T1000 (cell line): Measurements from ENCODE around the gene CREB1.

Experiments
- DNase-seq: peaks from one replicate; lab custom pipeline; 2025; ENCODE audit warnings: mixed read lengths; lab: John Stamatoyannopoulos, UW

CREB1 gene

DNA sequence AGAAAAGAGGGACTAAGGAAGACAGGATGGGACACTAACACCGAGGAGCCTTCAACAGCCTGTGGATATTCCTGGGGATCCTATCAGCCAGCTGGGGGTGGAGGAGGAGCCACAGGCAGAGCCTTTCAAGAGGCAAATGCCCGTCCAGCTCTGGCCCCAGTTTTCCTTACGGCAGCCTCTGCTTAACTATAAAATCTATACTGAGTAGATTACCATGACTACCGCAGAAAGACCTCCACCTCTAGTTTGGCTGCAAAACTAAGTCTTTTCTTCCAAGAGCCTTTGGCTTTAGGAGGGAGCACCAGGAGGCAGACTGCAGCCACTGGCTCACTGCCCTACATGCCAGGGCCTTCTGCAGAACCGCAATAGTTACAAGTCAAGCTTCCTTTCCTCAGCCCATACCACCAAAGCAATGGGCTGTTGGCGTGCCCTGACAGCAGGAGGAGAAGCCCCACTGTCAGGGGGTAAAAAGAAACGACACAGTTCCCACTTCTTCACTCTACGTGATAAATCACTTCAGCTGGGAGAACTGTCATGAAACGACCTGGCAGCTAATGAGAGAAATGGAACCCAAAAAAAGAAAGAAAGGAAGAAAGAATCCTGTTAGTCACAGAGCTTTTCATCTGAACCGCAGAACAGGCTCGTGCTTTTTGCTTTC, 25.1 kb upstream of the CREB1 start:
- DNase-seq: no peak

DNA sequence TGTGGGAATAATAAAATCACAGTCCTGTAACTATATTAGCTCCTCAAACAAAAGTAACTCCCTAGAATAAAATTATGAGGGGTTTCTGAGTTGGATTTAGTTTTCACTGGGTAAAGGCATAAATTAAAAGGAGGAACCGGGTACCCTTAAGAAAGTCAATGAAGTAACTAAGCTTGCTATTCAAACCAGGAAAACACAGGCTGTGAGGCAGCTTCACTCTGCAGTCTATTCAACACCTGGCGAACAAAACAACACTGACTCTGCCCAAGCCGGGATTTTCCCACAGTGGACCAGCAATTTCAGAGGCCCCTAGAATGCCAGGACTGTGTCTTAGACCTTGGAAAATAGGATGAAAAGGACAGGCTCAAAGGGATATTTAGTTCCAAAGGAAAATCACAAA, 24.6 kb upstream of the CREB1 start:
- no peak for DNase-seq

DNA sequence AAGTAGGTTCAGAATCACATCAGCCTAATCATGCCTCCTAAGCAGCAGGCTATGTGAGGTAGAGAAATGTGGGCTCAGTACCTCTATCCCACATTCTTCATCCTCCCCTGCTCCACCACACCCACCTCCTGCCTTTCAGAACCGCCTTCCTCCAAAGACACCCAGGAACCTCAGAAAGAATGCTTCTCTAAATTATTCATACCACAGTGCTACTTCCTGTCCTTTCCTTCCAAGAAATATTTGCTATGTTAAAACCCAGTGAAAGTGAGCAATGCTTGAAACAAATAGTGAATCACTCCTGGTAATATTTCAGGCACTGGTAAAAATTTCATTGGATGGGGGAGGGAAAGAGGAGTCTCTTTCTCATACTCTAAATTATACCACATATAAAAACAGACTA, 24.0 kb upstream of the CREB1 start:
- DNase-seq: no peak

DNA sequence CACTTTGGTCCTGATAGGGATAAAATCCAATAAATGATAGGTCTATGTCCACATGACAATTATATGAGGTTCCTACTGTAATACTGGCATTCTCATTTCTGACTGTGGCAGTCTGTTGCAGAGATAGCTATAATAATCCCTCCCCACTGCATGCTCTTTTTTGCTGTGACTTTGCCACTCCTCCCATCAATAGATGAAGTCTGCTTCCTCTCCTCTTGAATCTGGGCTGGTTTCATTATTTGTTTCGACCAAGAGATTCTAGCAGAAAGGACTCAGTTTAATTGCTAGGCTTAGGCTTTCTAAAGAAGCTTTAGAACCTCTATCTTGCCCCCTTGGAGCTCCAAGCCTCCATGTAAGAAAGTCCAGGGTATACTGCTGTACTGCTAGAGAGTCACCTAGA, 23.3 kb upstream of the CREB1 start:
- DNase-seq: no peak

DNA sequence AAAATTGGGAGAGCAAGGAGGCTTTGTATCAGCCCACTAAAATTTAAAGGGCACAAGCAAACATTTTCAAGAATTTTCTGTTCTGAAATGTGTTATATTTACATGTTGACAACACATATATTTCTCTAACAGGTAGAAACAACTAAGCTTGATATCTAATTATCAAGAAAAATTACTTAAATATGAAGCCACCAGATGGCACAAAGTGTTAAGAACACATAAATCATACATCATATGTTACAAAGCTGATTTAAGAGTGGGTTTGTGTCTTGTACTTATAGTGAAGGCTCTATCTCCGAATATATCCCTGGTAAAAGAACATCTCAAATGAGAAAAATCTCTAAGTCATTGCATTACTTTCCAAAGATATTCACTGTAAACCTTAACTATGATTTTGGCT, 19.6 kb upstream of the CREB1 start:
- DNase-seq: no peak

DNA sequence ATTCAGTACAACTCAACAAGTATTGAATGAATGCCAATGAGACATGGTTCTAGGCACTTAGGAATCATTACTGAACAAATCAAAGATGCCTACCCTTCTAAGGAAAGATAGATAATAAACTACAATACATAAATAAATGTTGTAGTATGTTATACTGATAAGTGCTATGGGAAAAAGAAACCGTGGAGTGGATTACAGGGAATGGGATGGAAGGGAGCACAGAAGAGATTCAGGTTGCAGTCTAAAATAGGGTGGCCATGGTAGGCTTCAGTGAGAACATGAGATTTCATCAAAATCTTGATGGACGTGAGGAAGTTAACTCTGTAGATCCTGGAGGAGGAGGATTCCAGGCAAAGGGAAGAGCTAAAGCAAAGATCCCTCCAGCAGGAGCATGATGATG, 17.9 kb upstream of the CREB1 start:
- no peak for DNase-seq

DNA sequence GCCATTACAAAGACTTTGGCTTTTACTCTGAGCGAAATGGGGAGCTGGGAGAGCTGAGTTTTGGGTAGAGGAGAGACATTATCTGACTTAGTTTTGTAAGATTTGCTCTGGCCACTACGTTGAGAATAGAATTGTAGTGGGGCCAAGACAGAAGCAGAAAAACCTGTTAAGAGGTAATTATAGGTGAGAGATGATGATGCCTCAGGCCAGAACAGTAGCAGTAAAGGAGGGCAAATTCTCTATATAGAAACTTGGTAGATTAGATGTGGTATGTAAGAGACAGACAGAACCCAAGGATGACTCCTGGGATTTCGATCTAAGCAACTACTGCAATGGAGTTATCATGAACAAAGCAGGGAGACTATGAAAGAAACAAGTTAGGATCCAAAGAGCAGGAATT, 17.4 kb upstream of the CREB1 start:
- no peak for DNase-seq

DNA sequence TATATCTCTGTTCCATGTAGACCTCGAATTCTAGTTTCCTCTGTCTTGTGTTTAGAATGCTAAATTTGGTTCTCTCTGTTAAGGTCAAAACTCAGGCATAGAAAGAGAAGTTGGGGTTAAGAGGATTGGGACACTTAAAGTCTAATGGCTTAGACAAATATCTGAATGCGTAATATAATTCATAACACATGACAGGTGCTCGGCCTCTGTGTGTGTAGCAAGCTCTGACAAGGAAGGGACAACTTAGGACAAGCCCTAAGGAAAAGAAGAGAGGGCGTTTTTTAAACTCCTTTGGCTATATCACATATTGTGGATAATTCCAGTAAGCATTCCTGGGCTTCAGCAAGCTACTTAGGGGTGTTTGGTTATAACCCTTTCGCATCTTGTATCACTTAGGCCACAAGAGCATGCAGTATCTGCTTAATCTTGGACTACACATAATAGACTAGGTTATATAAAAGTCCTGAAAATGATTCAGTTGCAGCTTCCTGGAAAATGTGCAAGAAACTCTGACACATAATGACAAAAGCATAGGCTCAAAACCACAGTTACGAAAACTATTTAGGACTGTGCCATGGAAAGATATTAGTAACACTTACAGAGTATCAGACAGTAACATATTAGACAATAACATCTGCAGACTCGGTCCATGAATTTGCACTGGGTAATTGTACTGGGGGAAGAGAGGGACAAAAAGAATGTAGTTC, 16.1 kb upstream of the CREB1 start:
- DNase-seq: no peak

DNA sequence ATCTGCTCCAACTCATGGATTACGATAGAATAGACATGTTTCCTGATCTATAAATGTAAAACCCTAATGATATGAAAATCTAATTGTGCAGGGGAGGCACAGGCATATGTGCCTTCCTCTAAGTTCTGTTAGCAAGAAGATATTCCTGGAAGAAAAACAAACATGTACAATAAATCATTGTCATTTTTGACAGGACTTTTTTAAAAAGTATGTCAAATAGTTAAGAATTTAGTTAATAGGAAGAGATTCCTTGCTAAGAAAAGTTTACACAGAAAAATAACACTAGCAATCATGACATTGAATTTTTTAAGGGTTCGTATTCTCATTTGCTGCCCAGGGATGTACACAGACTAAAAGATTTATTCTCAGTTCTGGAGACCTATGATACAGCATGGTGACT, 15.3 kb upstream of the CREB1 start:
- DNase-seq: no peak

DNA sequence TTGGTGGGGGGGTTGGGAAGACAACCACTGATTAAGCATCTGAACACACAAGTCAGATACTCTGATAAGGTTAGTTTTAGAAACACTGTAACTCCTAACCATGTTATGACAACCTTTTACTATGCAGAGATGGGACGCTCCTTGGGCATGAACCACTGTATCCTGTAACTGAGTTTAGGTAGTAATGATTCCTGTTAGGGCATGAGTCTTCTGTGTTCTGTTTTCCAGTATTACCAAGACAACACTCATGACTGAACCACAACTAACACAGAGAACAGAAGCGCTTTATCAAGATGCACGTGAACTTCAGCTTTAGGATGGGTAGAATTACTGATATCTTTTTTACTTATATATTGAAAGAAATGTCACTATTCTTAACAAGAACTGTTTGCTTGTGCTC, 14.1 kb upstream of the CREB1 start:
- DNase-seq: no peak

DNA sequence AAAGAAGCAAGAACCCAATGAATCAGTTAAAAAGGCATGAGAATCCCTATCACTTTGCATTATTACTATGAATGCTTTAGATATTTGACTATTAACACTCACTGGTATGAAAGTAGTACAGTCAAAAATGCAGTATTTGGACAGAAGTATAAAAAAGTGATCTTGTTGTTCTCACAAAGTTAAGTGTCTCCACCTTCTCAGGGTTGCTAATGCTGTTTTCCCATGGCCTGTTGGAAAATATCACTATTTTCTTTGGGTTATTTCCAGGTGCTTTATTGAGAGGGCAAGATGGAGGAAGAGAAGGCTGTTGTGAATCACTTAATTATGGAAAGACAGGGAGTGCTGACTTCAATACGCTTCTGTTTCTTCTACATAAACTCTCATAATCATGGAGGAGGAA, 13.6 kb upstream of the CREB1 start:
- DNase-seq: no peak

DNA sequence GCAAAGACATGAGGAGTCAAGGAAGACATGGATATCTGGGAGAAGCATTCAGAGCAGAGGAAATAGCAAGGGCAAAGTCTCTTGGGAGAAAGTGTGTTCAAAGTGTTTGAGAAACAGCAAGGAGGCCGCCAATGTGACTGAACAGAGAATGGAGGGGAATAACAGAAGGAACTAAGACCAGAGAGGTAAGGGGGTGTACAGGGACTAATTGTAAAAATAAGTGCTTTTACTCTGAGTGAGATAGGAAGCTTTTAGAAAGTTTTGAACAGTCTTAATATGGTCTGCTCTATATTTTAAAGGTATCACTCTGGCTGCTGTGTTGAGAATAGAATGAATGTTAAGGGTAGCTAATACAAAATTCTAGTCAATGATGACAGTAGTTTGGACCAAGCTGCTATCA, 6.8 kb upstream of the CREB1 start:
- no peak for DNase-seq

DNA sequence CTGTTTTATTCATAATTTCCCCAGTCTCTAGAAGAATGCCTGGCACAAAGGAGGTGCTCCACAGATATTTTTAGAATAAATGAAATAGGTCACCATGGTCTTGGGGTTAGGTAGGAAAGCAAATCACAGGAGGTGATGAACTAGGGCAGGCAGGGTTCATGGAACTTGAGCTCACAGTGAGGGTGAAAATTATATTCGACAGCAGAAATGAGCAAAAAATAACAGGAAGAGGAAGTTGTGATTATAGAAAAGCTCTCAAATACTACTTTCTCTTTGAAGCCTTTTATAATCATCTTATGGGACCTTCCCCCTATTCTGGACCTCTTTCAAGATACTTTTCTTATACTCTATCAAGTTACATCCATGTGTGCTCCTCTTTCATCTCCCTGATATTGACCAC, 4.5 kb upstream of the CREB1 start:
- no peak for DNase-seq

DNA sequence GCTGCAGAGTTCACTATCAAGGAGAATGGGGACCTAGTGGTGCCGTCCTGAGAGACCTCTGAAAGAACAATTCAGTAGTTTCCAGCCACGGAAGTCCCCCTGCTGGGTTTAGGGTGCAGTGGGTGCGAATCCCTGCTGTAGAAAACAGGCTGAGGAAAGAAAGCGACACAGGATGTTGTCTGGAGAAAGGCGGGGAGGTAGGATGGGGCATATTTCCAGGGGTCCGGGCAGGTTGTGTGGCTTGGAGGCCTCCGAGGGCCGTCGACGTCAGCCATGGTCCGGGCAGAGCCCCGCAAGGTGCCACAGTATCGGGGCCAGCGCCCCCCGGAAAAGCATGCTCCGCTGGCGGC, 807 bp upstream of the CREB1 start:
- DNase-seq: no peak

DNA sequence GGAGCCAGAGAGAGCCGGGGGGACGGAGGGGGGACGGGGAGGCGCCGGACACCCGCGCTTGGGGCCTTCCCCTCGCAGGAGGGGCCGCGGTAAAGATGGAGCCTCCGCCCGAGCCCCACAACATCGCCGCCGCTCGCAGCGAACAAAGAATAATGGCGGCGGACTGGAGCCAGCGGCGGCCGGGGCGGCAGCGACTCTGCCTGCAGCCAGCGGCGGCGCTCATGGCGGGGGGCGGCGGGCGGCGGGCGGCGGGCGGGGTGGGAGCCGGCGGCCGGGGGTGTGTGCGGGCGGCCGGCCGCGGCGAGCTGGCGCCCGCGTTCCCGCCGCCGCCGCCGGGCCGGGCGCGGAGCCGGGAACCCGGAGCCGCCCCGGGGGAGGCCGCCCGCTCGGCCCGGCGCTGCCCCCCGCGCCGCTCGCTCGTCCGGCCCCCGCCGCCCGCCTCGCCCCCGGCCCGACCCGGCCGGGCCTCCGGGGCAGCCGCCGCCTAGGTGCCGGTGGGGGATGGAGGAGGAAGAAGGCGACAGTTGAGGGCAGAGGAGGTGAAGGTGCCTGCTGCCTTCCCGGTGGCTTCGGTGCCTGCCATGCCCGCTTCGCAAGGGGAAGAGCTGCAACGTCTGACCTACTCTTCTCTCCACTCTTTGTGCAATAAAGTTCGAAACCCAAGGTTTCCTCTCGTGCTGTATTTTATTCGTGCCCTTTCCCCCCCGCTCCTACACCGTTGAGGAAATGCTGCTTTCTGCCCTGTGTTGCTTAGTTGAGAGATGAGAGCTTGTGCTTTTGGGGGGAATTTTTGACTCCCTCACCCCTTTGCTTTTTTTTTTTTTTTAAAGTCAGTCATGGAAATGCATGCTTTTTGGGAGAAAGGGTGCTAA, 634 bp downstream of the CREB1 start:
- peak; percentile 12 for DNase-seq

DNA sequence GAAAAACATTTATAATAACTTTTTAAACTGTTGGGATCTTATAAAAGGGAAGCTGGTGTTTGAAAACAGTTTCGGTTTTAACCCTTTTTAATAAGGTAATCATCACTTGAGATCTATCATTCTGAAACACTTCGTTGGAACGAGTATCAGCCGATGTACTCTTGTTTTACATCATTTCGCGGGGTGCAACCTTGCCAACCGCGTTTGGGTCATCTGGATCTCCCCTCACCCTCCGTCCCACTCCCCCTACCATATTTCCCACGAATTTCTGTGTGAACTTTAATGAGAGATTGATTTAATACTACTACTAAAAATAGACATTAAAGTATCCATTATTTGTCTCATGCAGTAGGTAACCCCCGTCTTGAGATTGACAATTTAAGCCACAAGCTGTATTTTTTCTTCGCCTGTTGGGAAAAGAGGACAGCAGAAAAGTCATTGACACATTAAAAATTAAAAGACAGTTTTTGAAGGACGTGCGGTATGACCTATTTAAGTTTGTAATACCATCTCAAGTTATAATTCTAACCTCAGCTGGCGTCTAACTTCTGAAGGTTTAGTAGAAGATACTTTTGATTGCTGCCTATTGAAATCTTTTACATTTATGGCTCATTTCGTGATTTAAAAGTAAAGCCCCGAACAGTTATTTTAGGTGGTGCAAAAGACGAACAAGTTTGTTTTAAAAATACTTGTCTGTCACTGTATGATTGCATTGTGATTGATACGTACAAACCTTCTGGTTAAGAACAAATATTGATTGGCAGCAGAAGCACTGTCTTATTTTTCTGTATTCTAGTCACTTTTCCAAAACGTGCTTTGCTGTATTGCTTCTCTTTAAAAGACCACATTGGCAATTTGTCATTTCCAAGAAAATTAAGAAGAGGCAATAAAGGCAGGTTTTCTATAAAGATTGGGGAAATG, 1.5 kb downstream of the CREB1 start:
- no peak for DNase-seq

DNA sequence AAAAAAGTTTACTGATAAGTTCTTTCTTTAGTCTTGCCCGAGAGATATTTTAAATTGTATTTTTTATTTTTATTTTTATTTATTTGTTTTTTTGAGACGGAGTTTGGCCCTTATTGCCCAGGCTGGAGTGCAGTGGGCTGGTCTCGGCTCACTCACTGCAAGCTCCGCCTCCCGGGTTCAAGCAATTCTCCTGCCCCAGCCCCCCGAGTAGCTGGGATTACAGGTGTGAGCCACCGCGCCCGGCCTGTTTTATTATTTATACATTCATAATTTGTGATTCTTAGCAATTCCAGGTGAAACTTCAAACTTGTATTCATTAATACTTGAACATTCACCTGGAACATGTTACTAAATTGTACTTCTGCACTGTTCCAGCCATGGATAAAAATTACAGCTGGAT, 2.9 kb downstream of the CREB1 start:
- DNase-seq: no peak

DNA sequence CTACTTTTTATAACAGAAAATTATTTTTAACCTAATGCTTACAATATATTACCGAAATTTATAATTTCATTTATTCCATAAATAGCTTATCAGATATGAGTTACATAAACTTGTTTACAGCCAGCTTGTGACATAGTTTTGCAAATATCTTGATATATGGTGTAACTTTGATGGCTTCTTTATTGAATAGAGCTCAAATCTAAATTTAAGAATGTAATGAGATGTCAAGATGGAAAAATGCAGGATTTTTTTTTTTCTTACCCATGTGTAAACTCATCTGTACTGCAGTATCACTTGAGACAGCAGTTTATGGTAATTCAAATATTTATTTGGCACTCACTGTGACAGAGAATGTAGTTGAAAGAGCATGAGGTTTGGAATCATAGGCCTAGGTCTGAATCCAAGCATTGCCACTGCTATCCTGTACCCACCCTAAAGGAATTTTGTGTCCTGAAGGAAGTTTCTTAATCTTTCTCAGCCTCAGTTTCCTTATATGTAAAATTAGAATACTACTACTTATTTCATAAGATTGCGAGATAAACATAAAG, 3.8 kb downstream of the CREB1 start:
- no peak for DNase-seq

DNA sequence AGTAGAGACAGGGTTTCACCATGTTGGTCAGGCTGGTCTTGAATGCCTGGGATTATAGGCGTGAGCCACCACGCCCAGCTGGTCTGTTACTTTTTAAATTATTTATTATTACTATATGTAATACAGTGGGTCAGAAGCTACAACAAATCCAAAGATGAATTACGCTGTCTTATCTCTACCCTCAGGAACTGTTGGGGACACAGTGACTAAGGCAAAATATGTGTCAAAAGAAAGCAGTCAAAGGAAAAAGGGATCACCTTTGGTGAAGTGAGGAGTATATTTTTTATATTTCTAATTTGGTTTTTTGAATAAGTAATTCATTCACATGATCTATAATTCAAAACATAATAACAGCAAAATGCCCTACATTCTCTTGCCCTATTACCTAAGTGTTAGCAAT, 4.7 kb downstream of the CREB1 start:
- no peak for DNase-seq

DNA sequence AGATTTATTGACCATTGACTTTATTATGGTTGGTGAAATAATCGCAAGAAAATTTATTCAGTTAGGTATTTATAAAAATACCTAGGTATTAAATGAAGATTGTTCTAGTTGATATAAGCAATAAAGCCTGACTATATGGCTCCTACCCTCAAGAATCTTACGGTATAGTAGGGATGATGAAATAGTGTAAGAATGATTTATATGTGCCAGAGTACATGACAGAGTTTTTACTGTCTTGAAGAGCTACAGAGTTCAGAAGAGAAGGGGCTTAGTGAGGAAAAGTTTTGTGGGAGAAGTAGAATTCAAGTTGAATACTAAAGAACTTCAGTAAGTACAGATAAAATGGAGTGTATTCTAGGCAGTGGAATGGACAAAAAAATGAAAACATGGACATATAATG, 9.7 kb downstream of the CREB1 start:
- no peak for DNase-seq

DNA sequence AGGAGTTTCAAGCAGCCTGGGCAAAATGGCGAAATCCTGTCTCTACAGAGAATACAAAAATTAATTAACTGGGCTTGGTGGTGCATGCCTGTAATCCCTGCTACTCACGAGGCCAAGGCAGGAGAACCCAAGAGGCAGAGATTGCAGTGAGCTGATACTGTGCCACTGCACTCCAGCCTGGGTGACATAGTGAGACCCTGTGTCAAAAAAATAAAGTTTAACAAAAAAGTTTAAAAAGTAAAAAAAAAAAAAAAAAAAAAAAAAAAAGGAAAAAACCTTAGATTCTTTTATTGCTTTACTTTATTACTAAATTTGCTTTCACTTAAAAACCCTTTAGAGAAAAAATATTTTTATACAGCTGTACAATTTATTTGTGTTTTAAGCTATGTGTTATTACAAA, 10.7 kb downstream of the CREB1 start:
- DNase-seq: no peak

DNA sequence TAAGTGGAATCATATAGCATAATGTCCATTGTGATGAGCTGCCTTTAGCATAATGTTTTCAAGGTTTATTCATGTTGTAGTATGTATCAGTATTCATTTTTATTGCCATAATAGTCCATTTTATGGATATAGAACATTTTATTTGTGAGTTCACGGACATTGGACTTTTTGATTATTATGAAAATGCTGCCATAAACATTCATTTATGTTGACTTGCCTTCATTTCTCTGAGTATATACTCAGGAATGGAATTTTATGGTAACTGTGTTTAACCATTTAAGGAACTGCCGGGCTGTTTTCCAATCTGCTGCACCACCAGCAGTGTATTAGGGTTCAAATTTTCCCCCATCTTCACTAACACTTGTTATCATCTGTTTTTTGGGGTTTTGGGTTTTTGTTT, 12.2 kb downstream of the CREB1 start:
- no peak for DNase-seq
